GM19023 (cell line): ENCODE data around the gene ELK3.

Experiments used
- ATAC-seq: cut with Tn5 transposase; IDR thresholded peaks from one replicate; pipeline ENCODE4 v1.9.1; 2021; ENCODE audit warnings: mild to moderate bottlenecking, moderate library complexity; ENCODE audit not compliant: unreplicated experiment

The ELK3 gene

DNA sequence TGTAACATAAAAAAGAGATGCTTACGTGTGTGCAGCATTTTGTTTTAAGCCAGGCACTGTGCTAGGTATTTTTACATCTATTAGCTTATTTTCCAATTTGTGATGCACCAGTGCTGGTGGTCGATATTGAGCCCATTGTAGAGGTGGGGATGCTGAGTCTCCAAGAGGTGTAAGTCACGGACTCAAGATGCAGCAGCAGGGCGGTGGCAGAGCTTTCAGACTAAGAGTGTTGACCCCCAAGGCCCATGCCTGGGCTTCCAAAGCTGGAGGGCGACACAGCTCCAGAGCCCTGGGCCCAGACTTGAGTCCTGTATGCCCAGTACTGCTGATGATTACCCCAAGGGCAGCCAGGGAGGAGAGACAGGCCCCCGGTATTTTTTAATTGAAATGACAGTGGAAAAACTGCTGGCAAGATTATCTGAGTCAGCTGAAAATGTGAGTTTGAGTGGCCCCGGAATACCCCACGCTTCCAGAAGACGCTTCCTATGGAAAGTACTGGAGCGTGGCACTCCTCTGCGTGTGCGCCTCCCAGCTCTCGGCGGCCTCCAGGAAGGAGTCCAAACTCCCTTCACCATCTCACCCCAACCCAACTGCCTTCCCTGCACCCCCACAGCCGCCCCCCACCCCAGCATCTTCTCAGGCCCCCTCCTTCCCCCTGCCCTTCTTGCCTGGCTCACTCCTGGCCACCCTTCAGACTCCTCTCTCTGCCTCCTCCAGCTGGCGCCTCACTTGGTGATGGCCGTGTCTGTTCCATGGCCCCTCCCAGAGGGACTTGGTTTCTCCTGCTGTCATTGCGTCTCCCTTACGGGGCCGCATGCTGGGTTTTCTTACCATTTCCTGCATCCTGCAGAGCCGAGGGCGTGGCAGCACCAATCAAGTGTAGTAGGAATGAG, 40.7 kb downstream of the ELK3 start:
- ATAC-seq: no peak

DNA sequence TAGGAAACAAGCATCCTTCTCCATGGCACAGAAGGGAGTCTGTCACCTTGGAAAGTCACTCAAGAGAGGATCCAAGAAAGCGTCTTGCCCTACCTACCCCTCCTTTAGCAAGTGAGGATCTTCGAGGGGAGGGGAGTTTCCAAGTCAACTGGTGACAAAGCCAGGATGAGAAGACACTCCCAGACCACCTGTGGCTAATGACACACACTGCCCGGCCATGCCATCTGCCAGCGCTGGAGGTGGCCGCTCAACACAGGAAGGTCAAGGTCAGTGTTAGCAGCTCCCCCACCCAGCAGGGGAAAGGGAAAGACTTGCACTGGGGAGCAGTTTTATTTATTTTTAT, 41.3 kb downstream of the ELK3 start:
- no peak for ATAC-seq

DNA sequence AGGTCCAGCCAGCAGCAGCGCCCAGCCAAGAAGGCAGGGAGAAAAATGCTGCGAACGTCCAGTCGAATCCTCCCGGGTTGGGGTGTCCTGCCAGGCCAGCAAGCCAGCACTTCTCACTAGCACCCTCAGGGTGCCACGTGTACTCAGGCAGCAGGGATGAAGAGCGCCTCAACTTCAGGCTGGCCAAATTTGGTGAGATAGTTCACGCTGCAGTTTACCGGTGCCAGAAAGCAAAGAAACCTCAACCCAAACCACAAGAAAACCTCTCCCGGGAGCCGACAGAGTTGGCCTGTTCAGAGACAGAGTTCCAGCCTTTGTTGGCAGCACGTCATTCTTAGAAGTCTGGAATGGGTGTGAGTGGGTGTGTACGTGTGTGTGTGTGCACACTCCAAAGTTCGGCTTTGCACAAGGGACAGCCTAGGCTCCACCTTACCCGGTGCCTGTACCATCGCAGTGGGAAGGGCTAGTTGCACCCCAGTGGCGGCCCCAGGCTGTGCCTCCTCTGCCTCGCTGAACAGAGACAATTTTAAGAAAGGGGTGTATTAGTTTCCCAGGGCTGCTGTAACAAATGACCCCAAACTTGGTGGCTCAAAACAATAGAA, 42.1 kb downstream of the ELK3 start:
- no peak for ATAC-seq

DNA sequence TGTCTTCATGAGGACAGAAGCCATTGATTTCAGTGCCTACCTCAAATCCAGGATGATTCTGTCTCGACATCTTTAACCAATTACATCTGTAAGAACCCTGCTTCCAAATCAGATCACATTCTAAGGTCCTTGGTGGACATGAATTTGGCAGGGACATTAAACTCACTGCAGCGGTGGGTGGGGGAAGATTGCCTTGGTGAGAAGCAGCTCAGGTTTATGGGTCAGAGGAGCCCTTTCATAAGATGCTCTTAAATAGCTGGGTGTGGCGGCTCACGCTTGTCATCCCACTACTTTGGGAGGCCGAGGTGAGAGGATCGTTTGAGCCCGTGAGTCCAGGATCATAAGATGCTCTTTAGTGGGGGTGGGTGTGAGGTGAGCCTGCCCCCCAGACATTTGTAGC, 42.9 kb downstream of the ELK3 start:
- no peak for ATAC-seq

DNA sequence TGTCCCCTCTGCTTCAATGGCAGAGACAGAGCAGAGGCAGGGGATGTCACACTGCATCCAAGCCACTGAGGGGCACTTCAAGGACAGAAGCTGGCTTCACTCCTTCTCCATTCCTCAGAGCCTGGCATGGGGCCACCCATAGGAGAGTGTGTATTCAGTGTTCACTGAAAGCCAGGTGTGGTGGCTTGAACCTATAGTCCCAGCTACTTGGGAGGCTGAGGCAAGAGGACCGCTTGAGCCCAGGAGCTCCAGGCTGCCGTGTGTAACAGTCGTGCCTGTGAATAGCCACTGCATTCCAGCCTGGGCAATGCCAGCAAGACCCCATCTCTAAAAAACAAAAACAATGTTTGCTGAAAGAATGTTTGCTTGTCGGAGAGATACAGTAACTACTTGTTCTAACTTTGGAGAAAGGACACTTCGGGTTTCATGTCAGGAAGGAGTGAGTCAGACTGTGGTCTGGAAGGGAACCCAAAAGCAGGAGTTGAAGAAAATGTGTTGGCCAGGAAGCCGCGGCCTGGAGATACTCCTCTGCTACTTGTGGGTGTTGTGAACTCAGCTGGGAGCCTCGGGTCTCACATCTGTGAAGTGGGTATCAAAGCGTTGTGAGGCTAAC, 43.4 kb downstream of the ELK3 start:
- no peak for ATAC-seq

DNA sequence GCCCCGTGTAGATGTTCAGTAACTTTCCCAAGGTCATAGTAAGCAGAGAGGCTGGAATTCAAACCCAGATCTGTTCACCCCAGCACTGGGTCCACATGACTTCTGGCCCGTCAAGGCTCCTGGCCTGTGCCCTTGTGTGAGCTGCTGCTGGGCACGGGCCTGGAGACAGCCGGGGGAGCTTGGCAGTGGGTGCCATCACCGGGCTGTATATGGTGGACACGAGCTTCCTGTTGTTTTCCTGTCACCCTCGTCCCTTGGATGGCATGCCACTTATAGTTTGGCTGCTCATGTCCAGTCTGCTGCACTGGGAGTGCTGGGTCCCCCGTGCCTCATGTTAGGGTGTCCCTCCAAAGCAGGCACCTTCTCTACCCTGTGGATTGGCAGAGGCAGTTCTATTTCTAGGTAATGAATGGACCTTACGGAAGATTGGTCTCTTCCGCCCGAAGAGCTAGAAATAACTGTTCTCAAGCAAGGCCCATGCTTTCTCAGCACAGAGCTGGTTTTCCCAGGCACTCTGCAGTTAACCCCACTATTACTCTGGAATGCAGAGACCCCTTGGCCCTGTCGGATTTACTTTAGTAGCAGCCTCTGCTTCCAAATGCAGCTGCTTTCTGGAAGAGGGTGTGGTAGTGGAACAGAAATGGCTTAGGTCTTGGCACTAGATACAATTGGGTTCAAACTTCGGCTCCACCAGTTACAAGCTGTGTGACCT, 44.3 kb downstream of the ELK3 start:
- ATAC-seq: no peak

DNA sequence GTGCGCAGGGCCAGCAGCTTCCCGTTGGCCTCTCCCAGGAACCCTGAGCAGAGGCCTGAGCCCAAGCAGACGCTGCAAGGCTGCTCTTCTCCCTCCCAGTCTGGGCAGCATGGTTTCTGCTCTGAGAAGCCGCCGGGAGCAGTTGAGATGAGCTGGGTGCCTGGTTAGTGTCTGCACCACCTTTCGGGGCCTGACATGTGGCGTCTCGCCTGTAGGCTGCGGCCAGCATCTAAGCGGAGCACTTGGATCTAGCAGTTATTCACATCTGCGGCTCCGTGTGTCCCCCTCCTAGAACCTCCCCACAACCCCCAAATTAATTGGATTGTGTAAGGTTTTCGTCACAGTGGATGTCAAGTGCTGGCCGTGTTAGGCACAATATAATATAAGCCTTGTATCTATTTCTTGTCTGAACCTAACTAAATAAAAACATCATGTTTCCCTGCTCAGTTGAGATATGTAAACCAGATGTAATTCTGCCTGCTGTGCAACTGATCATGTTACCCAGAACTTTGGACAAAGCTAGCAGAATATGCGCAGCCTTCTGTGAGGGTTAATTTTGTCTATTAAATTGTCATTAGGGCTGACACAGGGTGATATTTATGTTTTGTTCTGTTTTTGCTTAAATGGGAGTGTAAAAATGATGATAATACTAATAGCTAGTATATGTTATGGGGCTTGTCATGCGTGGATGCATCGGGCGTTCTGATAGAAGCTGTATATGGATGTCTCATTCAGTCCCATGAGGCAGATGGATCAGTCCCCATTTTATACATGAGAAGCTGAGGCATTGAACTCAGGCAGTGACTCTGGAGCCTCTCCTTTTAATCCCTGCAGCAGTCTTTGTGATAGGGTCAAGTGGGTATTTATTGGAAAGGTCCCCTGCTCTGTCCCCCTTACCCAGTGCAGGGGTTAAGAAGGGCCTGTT, 45.8 kb downstream of the ELK3 start:
- ATAC-seq: no peak

DNA sequence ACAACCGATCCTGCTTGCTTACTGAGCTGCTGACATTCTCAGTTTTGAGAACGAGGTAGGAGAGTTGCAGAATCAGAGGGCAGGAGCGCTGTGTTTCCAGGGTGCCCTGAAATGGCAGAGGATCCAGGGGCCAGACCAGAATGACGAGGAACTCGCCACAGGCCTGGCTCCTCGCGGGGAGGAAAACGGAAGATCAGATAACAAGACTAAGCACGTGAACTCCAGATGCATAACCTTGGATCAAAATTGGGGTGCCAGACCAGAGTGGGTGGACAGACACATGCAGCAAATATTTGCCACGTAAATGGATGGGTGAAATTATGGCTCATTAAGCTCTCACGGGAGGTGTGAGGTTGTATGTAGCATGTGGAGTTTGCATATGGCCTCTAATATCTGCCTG, 46.5 kb downstream of the ELK3 start:
- ATAC-seq: no peak

DNA sequence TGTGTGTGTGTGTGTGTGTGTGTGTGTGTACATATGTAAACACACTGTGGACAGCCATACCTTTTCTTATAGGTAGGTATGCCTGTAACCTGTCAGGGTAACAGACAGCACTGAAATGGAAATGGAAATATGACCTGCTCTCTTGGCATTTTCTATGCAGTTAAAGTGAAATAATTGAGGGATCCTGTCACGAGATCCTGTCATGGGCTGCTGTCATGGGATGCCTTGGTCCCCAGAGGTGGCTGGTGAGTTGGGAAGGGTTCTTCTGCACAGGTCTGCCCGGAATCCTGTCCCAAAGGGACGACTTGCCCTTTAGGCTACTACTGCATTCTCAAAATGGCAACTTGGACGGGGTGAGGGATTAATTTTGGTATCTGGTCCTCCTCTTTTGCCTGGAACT, 47.3 kb downstream of the ELK3 start:
- no peak for ATAC-seq

DNA sequence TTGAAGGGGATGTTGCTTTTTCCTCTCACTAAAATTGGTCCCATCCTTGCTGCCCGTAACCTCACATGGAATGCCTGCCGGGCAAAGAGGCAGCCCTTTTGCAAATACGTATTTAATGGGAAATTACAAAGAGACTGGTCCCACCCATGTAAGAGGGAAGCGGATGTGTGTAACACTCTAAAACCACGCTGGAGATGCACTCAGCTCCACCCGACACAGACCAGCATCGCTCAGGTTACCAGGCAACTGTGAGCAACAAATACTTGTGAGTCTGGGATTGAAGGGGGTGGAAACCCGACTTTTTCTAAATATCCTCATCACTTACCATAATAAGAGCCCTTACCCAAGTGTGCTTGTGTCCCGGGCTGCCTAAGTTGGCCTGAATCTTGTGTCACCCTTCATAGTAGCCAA, 47.7 kb downstream of the ELK3 start:
- ATAC-seq: no peak

DNA sequence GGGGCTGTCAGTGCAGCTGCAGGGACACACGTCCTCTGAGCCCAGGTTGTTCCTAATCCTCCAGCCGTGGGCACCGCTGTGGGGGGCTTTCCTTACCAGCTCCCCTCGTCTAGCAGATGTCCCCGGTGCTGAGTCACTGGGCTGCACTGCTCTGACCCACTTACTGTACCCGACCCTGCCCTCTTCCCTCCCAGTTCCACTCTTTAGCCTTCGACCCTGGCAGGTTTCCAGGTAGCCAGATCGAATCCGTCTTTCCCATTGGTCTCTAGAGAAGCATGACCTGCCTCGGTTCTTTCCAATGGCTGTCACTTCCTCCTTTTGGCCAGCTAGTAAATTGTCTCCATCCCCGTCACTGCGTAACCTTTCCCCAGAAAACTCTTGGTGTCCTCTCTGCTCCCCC, 48.4 kb downstream of the ELK3 start:
- ATAC-seq: no peak

DNA sequence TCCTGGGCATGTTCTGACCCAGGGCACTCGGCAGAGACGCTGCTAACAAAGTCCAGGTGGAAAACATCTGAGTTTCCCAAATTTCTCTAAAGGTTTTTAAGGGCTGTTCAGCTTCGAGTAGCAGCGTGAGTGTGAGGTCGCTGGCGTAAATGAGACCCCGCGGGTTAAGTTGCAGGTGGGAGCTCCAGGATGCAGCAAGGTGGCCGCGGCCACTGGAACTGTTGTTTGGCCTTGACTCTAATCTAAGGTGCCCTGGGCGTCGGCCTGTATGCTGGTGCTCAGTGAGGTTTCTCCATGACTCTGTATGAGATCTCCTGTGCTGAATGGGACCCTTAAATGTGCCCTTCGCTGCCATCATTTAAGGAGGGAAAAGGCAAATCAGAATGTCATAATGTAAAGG, 50.7 kb downstream of the ELK3 start:
- no peak for ATAC-seq

DNA sequence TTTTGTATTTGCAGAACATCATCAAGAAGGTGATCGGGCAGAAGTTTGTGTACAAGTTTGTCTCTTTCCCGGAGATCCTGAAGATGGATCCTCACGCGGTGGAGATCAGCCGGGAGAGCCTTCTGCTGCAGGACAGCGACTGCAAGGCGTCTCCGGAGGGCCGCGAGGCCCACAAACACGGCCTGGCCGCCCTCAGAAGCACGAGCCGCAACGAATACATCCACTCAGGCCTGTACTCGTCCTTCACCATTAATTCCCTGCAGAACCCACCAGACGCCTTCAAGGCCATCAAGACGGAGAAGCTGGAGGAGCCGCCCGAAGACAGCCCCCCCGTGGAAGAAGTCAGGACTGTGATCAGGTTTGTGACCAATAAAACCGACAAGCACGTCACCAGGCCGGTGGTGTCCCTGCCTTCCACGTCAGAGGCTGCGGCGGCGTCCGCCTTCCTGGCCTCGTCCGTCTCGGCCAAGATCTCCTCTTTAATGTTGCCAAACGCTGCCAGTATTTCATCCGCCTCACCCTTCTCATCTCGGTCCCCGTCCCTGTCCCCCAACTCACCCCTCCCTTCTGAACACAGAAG, 52.8 kb downstream of the ELK3 start:
- no peak for ATAC-seq

DNA sequence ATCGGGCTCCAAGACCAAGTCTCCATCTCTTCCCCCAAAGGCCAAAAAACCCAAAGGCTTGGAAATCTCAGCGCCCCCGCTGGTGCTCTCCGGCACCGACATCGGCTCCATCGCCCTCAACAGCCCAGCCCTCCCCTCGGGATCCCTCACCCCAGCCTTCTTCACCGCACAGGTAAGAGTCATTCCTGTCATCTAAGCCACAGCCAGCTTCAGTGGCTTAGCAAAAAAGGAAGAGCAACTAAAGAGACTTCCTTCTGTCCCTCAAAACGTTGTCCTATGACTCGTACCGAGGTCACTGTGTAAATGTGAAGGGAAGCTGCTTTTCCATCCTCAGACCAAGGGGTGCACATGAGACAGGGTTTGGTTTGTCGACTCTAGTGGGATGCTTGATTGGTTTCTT, 53.4 kb downstream of the ELK3 start:
- ATAC-seq: no peak

DNA sequence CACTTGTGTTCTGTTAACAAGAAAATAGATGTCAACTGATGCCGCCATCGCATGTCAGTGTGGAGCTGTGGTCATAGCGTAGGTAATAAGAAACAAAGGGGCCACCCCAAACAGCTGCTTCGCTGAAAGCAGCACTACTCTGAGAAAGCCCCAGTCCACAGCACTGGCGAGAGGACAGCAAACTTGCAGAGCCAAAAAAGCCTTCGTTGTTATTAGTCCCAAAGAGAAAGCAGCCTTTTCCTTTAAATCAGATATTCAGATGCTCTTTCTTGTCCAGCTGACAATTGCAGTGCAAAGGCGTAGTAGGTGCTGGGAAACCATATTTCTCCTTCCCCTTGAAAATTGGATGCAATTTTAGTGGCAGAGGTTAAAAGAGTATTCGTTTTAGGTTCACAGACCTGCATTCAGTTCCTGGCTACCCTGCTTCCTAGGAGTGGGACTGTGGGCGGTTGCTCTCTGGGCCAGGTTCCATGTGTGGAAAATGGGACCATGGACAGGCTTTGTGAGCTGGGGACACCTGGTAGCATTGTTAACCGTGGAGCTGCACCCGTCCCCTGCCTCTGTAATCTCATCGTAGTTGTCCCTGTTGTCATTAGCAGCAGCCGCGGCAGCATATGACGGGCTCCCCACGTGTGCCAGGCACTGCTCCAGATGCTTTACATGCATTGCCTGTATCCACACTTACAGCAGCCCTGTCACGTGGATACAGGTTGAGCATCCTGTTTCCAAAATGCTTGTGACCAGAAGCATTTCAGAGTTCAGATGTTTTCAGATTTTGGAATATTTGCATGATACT, 54.2 kb downstream of the ELK3 start:
- no peak for ATAC-seq

DNA sequence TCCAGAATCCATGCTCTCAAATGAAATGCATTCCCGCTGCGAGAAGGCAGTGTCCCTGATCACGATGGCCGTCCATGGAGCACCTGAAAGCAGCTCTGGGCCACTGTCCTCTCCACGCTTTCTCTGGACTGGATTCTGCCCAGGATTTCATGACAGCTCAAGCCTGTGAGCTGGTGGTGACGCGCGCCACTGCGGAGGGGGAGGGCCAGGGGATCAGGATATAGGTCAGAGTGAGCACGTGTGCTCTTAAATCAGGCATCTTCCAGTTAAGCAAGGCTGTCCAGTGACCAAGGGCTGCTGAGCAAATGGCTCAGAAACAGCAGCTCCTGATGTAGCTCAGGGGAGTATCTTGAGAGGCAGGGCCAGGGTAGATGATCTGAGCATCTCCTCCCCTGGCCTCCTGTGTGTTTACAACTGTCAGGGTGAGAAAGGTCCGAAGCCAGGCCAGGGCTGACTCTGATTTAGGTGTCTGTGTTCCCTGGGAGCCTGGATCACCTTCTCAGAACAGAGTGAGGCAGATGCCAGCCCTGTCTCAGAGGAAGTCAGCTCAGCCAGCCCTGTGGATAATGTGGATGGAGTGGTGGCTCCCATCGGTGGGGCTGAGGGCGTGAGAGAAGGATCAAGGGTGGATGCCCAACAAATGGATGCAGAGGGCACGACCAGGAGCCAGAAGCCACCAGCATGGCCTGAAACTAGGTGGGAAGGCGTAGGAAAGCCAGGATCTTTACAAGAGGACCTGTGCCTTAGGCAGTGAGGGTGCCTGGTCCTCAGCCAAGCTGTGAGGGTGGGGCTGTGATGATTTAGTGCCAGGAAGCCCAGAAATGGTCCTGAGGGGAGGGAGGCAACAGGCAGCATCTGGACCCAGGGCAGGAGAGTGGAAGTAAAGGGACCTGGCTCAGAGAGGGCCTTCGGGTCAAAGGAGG, 55.3 kb downstream of the ELK3 start:
- ATAC-seq: no peak

DNA sequence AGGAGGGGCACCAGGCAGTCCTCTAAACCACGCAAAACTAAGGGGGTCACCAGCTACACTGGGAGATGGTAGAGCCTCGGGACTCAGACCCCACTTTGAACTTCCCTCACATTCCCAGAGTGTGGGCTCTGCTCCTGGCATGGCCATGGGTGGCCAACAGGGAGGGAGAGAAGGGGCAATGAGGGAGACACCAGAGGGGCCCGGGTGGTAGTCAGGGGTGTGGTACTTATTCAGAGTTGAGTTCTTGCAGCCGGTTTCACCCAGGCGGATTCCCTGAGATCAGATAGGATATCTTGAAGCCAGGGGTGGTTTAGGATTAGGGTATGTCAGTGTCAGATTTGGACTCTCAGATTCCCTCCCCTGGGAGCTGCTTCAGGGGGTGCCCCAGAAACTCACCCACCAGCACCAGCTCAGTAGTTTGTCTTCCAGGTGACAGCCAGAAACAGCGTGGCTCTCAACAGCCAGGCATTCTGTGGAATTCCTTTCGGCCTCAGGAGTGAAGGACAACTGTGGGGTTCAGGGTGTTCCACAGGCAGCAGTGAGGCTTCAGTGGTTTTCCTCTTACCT, 56.0 kb downstream of the ELK3 start:
- no peak for ATAC-seq

DNA sequence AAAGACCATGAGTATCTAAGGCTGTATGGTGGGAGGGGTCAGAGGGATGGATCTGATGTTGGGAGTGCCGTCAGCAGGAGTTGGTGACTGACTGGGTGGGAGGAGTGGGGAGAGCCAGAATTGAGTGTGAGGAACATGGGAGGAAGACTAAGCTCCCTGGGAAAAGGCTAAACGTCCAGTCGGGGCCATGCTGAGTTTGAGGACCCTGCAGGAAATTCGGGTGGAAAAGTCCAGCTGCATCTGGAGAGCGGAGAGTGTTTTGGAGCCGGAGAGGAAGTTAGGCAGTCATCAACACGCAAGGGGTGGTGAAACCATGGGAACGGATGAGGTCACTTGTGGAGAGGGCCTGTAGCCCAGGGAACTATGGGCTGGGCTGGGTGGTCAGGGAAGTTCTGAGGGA, 60.9 kb downstream of the ELK3 start:
- no peak for ATAC-seq
